Measurements from ENCODE around the gene PKP1.

The PKP1 gene

DNA sequence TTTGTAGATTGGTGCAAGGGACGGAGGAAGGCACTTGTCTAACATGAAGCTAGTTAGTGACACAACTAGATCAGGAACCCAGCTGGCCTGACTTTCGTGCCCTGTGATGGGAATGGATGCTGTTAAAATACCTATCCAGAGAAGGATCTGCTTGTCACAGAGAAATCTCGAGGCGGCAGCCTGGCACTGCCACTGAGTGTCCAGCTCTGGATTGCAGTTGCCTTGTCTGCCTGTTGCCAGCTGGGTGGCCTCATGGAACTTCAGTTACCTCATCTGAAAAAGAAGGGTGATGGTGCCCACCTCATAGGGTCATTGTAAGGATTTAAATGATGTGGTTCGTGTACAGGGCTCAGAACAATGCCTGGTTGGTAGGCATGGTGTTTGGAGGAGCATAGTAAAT lies 2.4 kb upstream of the PKP1 start:
- no peak overlapping the region for H3K18ac ChIP-seq (ENCODE audit: low read length)
- no peak overlapping the region for H3K9ac ChIP-seq (ENCODE audit: low read length)
- no peak overlapping the region for H4K8ac ChIP-seq (ENCODE audit: low read depth, low read length)
- H3K79me2 ChIP-seq (ENCODE audit: control insufficient read depth, insufficient read depth, low read length) = no peaks in the 10 kb centered on the region
- no peak overlapping the region for H3K4me3 ChIP-seq (ENCODE audit: low read length)
- H2BK15ac ChIP-seq (replicated peaks; ENCODE audit: low read depth) = no peak overlapping the region
- H3K27ac ChIP-seq (ENCODE audit: low read depth, low read length) = no peak overlapping the region
- H2BK120ac ChIP-seq (ENCODE audit: low read depth, low read length) = no peak overlapping the region
- no peak overlapping the region for H2AK5ac ChIP-seq (ENCODE audit: low read length)
- H2BK5ac ChIP-seq (ENCODE audit: low read length) = no peak overlapping the region
- H3K79me1 ChIP-seq (ENCODE audit: low read length) = no peaks in the 10 kb centered on the region
- H3K27me3 ChIP-seq (ENCODE audit: insufficient read depth, low read length, poor library complexity) = peaks cover 5% of the 10 kb centered on the region
- H3K4me1 ChIP-seq (ENCODE audit: control insufficient read depth, low read depth, low read length) = no peaks in the 10 kb centered on the region
- H3K4me2 ChIP-seq (ENCODE audit: low read length) = no peak overlapping the region
- no peaks in the 10 kb centered on the region for H3K36me3 ChIP-seq (ENCODE audit: control insufficient read depth, insufficient read depth, low read length)
- H4K5ac ChIP-seq (ENCODE audit: low read length) = no peak overlapping the region
- H3K23ac ChIP-seq (ENCODE audit: low read length) = no peak overlapping the region
- DNase-seq = no peak
- H3K4ac ChIP-seq (ENCODE audit: low read depth, low read length) = no peak overlapping the region
- no peak overlapping the region for H3K56ac ChIP-seq (ENCODE audit: low read length)
- no CpG with 5 or more reads among the region's 5 CpGs for WGBS (ENCODE audit: extremely low coverage, insufficient coverage, low lambda C conversion rate)

DNA sequence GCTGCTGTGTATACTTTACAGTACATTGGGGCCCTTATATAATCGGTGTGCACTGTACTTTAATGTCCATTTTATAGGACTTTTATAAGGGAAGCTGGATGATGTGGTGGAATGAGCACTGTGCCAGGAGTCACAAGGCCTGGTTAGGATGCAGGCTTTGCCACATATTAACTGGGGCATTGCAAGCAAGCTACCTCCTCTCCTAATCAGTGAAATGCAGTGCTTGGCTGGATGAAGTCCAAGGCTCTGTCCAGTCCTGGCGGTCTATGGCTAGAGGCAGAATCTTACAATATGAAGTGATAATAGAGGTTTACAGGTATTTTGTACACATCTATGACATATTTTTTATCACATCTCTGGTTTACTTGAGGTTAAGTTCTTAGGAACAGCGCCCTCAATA lies 1.7 kb upstream of the PKP1 start:
- Histone ChIP-seq H3K23ac (ENCODE audit: low read length) (no peak overlapping the region), H4K5ac (ENCODE audit: low read length) (no peak overlapping the region), H2AK5ac (ENCODE audit: low read length) (no peak overlapping the region), H3K79me1 (ENCODE audit: low read length) (no peaks in the 10 kb centered on the region), H3K4me3 (ENCODE audit: low read length) (no peak overlapping the region), H3K27me3 (ENCODE audit: insufficient read depth, low read length, poor library complexity) (peaks cover 5% of the 10 kb centered on the region), H3K18ac (ENCODE audit: low read length) (no peak overlapping the region), H2BK15ac (replicated peaks; ENCODE audit: low read depth) (no peak overlapping the region), H3K4me2 (ENCODE audit: low read length) (no peak overlapping the region), H3K56ac (ENCODE audit: low read length) (no peak overlapping the region), H2BK5ac (ENCODE audit: low read length) (no peak overlapping the region), H4K8ac (ENCODE audit: low read depth, low read length) (no peak overlapping the region), H3K36me3 (ENCODE audit: control insufficient read depth, insufficient read depth, low read length) (no peaks in the 10 kb centered on the region), H2BK120ac (ENCODE audit: low read depth, low read length) (no peak overlapping the region), H3K4me1 (ENCODE audit: control insufficient read depth, low read depth, low read length) (no peaks in the 10 kb centered on the region), H3K79me2 (ENCODE audit: control insufficient read depth, insufficient read depth, low read length) (no peaks in the 10 kb centered on the region), H3K27ac (ENCODE audit: low read depth, low read length) (no peak overlapping the region), H3K4ac (ENCODE audit: low read depth, low read length) (no peak overlapping the region), H3K9ac (ENCODE audit: low read length) (no peak overlapping the region)
- no CpG with 5 or more reads among the region's 3 CpGs for WGBS (ENCODE audit: extremely low coverage, insufficient coverage, low lambda C conversion rate)
- DNase-seq = no peak

DNA sequence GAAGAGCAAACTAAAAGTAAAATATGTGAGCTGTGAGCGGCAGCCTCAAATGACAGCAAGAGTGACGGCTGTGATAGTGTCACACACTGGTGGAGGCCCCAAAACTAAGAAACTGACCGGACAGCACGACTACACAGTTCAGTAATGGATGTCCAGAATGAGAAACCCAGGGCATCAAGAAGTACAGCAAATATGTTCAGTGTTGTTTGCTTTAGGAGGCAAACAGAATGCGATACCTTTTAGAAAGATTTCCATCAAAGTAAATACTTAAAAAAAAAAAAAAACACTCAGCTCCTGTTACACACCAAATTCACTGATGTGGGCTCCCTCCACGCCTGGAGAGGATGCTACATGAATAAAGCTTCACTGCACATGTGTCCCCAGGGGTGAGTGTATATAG lies 1.1 kb upstream of the PKP1 start:
- Histone ChIP-seq H3K79me2 (ENCODE audit: control insufficient read depth, insufficient read depth, low read length) (no peaks in the 10 kb centered on the region), H3K56ac (ENCODE audit: low read length) (no peak overlapping the region), H3K36me3 (ENCODE audit: control insufficient read depth, insufficient read depth, low read length) (no peaks in the 10 kb centered on the region), H4K8ac (ENCODE audit: low read depth, low read length) (no peak overlapping the region), H3K18ac (ENCODE audit: low read length) (no peak overlapping the region), H3K27ac (ENCODE audit: low read depth, low read length) (no peak overlapping the region), H3K4me1 (ENCODE audit: control insufficient read depth, low read depth, low read length) (no peaks in the 10 kb centered on the region), H4K5ac (ENCODE audit: low read length) (no peak overlapping the region), H3K23ac (ENCODE audit: low read length) (no peak overlapping the region), H3K4me3 (ENCODE audit: low read length) (no peak overlapping the region), H3K9ac (ENCODE audit: low read length) (no peak overlapping the region), H2BK15ac (replicated peaks; ENCODE audit: low read depth) (no peak overlapping the region), H3K79me1 (ENCODE audit: low read length) (no peaks in the 10 kb centered on the region), H2AK5ac (ENCODE audit: low read length) (no peak overlapping the region), H2BK120ac (ENCODE audit: low read depth, low read length) (no peak overlapping the region), H3K4me2 (ENCODE audit: low read length) (no peak overlapping the region), H3K27me3 (ENCODE audit: insufficient read depth, low read length, poor library complexity) (peaks cover 5% of the 10 kb centered on the region), H3K4ac (ENCODE audit: low read depth, low read length) (no peak overlapping the region), H2BK5ac (ENCODE audit: low read length) (no peak overlapping the region)
- DNase-seq = no peak
- no CpG with 5 or more reads among the region's 6 CpGs for WGBS (ENCODE audit: extremely low coverage, insufficient coverage, low lambda C conversion rate)

DNA sequence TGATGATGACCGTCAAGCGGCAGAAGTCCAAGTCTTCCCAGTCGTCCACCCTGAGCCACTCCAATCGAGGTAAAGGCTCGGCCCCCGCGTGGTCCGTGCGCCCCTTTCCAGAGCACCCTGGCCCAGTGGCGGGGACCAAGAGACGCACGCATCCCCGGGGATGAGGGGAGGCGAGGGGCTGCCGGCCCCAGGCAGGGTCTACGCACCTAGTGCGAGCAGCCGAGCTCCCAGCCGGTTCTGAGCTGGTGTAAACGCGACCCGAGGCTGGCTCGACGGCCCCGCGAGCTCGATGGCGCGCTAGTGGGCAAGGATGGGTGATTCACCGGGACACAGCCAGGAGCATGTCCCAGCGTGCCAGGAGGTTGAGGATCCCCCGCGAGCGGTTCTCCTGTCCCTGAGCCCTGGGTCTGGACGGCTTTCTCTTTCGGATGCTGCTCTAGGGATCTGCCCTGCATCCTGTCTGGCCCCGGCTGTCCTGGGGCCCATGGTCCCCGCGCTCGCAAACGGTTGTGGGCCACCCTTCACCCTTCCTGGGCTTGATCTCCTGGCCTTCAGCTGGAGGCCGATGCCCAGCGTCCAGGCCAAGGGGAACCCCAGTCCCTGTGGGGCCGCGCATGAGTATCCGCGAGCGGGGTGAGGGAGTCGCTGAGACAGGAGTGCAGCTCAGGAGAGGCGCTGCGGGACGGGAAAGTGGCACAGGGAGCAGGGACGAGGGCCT lies 689 bp downstream of the PKP1 start:
- no peak overlapping the region for H4K5ac ChIP-seq (ENCODE audit: low read length)
- no peak overlapping the region for H4K8ac ChIP-seq (ENCODE audit: low read depth, low read length)
- H3K4ac ChIP-seq (ENCODE audit: low read depth, low read length) = no peak overlapping the region
- no peak overlapping the region for H3K18ac ChIP-seq (ENCODE audit: low read length)
- no peaks in the 10 kb centered on the region for H3K79me2 ChIP-seq (ENCODE audit: control insufficient read depth, insufficient read depth, low read length)
- no CpG with 5 or more reads among the region's 53 CpGs for WGBS (ENCODE audit: extremely low coverage, insufficient coverage, low lambda C conversion rate)
- H2BK5ac ChIP-seq (ENCODE audit: low read length) = no peak overlapping the region
- H3K4me1 ChIP-seq (ENCODE audit: control insufficient read depth, low read depth, low read length) = no peaks in the 10 kb centered on the region
- peaks cover 5% of the 10 kb centered on the region for H3K27me3 ChIP-seq (ENCODE audit: insufficient read depth, low read length, poor library complexity)
- H3K4me3 ChIP-seq (ENCODE audit: low read length) = no peak overlapping the region
- no peak overlapping the region for H2BK120ac ChIP-seq (ENCODE audit: low read depth, low read length)
- H3K79me1 ChIP-seq (ENCODE audit: low read length) = no peaks in the 10 kb centered on the region
- no peak for DNase-seq
- H2AK5ac ChIP-seq (ENCODE audit: low read length) = no peak overlapping the region
- H3K27ac ChIP-seq (ENCODE audit: low read depth, low read length) = no peak overlapping the region
- no peaks in the 10 kb centered on the region for H3K36me3 ChIP-seq (ENCODE audit: control insufficient read depth, insufficient read depth, low read length)
- peak overlapping the region; percentile 21 for H3K4me2 ChIP-seq (ENCODE audit: low read length)
- peak overlapping the region; percentile 81 for H3K56ac ChIP-seq (ENCODE audit: low read length)
- H3K23ac ChIP-seq (ENCODE audit: low read length) = peak overlapping the region; percentile 48
- no peak overlapping the region for H2BK15ac ChIP-seq (replicated peaks; ENCODE audit: low read depth)
- peak overlapping the region; percentile 12 for H3K9ac ChIP-seq (ENCODE audit: low read length)

DNA sequence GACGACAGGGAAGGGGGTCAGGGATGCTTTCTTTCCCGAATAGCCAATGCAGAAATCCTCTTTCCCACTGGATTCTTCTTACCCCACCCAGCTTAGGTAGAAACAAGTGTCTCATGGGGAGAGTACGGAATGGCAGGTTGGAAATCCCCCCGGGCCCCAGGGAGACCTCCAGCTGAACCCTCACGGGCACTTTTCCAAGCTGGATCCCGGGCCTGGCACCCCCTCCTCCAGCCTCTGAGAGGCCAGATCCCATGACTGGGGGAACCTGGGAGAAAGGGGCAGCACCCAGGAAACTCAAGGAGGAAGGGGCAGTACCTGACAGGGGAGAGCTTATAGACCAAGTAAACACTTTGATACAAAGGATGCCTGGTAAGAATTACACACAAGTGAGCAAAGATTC lies 1.3 kb downstream of the PKP1 start:
- no peak overlapping the region for H3K4me3 ChIP-seq (ENCODE audit: low read length)
- H3K4me1 ChIP-seq (ENCODE audit: control insufficient read depth, low read depth, low read length) = no peaks in the 10 kb centered on the region
- no peak overlapping the region for H3K23ac ChIP-seq (ENCODE audit: low read length)
- H3K36me3 ChIP-seq (ENCODE audit: control insufficient read depth, insufficient read depth, low read length) = no peaks in the 10 kb centered on the region
- no peak overlapping the region for H2BK120ac ChIP-seq (ENCODE audit: low read depth, low read length)
- no peak overlapping the region for H3K18ac ChIP-seq (ENCODE audit: low read length)
- no peaks in the 10 kb centered on the region for H3K79me1 ChIP-seq (ENCODE audit: low read length)
- H3K27ac ChIP-seq (ENCODE audit: low read depth, low read length) = no peak overlapping the region
- WGBS (ENCODE audit: extremely low coverage, insufficient coverage, low lambda C conversion rate) = no CpG with 5 or more reads among the region's 6 CpGs
- H3K79me2 ChIP-seq (ENCODE audit: control insufficient read depth, insufficient read depth, low read length) = no peaks in the 10 kb centered on the region
- H3K9ac ChIP-seq (ENCODE audit: low read length) = no peak overlapping the region
- no peak overlapping the region for H3K4me2 ChIP-seq (ENCODE audit: low read length)
- H2BK15ac ChIP-seq (replicated peaks; ENCODE audit: low read depth) = no peak overlapping the region
- no peak for DNase-seq
- H3K56ac ChIP-seq (ENCODE audit: low read length) = no peak overlapping the region
- H2AK5ac ChIP-seq (ENCODE audit: low read length) = no peak overlapping the region
- H3K27me3 ChIP-seq (ENCODE audit: insufficient read depth, low read length, poor library complexity) = peaks cover 5% of the 10 kb centered on the region
- no peak overlapping the region for H4K8ac ChIP-seq (ENCODE audit: low read depth, low read length)
- no peak overlapping the region for H2BK5ac ChIP-seq (ENCODE audit: low read length)
- H4K5ac ChIP-seq (ENCODE audit: low read length) = no peak overlapping the region
- H3K4ac ChIP-seq (ENCODE audit: low read depth, low read length) = no peak overlapping the region

DNA sequence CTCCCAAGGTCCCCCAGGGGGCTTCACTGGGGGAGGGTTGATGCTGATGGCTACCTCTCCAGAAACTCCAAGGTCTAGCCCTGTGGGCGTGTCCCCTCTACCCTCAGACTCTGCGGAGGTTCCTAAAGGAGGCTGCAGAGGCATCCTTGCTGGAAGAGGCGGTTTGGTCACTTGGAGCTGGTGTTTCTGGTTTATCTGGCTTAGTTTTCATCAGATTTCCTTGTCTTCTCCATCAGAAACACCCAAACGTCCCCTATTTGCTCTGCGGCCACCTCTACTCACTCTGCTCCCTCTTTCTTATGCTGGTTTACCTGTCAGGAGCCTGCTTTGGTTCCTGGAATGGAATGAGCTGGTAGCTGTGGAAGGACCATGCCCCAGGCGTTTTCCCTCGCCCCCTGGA lies 2.5 kb downstream of the PKP1 start:
- Histone ChIP-seq H3K4me2 (ENCODE audit: low read length) (no peak overlapping the region), H3K18ac (ENCODE audit: low read length) (no peak overlapping the region), H2BK15ac (replicated peaks; ENCODE audit: low read depth) (no peak overlapping the region), H2BK120ac (ENCODE audit: low read depth, low read length) (no peak overlapping the region), H2AK5ac (ENCODE audit: low read length) (no peak overlapping the region), H3K56ac (ENCODE audit: low read length) (no peak overlapping the region), H4K5ac (ENCODE audit: low read length) (no peak overlapping the region), H3K4ac (ENCODE audit: low read depth, low read length) (no peak overlapping the region), H3K36me3 (ENCODE audit: control insufficient read depth, insufficient read depth, low read length) (no peaks in the 10 kb centered on the region), H3K27me3 (ENCODE audit: insufficient read depth, low read length, poor library complexity) (peaks cover 5% of the 10 kb centered on the region), H3K27ac (ENCODE audit: low read depth, low read length) (no peak overlapping the region), H3K23ac (ENCODE audit: low read length) (no peak overlapping the region), H2BK5ac (ENCODE audit: low read length) (no peak overlapping the region), H3K4me3 (ENCODE audit: low read length) (no peak overlapping the region), H3K79me2 (ENCODE audit: control insufficient read depth, insufficient read depth, low read length) (no peaks in the 10 kb centered on the region), H4K8ac (ENCODE audit: low read depth, low read length) (no peak overlapping the region), H3K9ac (ENCODE audit: low read length) (no peak overlapping the region), H3K4me1 (ENCODE audit: control insufficient read depth, low read depth, low read length) (no peaks in the 10 kb centered on the region), H3K79me1 (ENCODE audit: low read length) (no peaks in the 10 kb centered on the region)
- DNase-seq = peak; percentile 18
- WGBS (ENCODE audit: extremely low coverage, insufficient coverage, low lambda C conversion rate) = no CpG with 5 or more reads among the region's 7 CpGs
